ENCODE data around the gene GDPD5.
A peak's percentile ranks its signal among the peaks of the same experiment; 100 is the strongest.

The GDPD5 gene

DNA sequence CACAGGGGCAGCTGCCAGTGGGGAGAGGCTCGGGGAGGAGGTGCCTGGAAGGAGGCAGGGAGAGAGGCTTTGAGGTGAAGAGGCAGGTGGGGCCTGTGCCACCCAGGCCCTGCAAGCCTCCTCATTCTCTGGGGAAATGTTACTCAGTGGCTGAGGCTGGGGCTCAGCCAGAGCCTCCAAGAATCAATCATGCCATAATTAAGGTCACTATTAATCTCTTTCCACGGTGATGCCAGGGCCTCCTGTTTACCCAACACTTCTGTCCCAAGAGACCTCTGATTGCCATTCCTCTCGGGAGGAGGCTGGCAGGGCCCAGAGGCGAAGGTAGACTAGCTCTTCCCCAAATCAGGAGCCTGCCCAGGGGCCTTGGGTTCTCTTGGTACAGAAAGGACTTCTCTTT is 38.4 kb downstream of the GDPD5 start:
- no peak for DNase-seq

GRCh38 chr11:75485742-75486141 is 40.0 kb downstream of the GDPD5 start:
- DNase-seq: no peak

DNA sequence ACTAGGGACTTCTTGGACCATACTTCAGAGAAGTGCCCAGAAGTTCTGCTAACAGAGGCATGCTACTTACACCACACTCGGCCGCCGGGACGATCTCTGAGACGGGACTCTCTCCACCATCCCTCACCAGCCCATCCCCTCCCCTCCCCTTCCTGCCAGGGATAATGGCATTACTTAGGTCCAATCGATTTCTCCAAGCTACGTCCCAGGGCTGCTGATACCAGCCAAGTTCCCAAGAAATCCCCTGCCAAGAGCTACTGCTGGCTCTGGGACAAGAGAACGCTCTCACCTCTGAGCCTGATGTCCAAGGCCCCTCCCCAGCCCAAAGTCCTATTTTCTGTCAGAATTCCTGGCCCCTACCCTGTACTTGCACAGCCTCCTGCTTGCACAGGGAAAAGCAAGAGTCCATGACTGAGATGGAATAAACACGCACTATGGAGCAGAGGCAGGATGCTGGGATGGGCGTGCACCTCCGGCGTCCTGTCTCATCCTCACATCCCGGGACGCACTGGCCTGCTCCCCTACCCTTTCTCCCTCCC is 42.7 kb downstream of the GDPD5 start:
- DNase-seq: no peak

DNA sequence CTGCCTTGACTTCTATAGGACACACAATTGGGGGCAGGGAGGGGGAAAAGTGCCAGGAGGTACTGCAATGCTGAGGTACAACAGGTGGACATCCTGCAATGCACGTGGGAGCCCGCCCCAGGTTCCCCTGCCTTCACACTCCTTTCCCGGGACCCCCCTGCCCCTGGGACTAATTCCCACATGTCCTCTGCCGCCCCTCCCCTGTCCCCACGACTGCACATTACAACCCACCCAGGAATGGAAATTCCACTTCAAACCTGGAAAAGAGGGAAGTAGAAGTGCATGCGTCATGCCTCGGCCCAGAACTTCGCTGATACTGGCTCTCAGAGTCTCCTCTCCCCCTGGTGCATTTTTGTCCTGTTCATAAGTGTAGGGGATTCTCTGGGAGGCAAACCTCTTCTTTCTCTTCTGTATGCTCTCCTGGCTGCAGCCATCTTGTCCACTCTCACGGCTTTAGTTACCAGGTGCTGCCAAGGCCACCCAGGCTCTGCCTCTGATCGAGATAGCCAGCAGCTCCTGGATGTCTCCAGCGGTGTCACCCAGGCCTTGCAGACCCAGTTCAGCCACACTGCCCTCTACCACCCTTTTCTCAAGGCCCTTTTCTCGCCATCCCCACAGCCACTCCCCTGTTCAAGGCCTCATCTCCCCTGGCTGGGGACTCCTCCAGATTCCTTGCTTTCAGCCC is 43.7 kb downstream of the GDPD5 start:
- DNase-seq: no peak

DNA sequence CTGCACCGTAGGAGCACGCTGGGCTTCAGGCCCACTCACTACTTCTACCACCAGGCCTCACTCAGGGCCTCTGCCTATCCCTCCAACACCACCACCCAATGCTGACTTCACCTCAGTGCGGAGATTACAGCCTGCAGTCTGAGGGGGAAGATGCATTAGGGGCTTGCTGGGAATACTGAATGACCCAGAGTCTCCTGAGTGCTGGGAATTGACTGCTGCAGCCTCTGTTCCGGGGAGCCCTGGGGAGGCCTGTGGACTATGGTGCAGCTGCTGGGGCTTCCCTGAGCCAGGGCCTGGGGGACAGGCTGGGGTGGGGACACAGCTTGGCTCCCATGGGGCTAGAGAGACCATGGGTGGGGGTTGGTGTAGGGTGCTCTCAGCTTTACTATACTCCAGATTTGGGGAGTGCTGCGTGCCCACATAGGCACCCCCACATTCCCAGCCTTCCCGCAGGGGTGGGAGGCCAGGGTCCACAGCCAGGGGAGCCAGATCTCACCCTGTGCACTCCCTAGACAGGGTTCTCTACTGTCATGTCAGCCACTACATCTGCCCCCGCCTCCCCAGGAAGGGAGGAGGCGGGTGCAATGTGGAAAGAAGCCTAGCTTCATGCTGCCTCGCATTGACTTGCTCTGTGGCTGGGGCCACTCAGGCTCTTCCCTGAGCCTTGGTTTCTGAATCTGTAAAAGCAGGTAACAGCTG is 44.4 kb downstream of the GDPD5 start:
- no peak for DNase-seq

- no peak for DNase-seq
These were observed 45.3 kb downstream of the GDPD5 start for GRCh38 chr11:75480185-75481175.

GRCh38 chr11:75479597-75480145 is 46.1 kb downstream of the GDPD5 start:
- DNase-seq: no peak

DNA sequence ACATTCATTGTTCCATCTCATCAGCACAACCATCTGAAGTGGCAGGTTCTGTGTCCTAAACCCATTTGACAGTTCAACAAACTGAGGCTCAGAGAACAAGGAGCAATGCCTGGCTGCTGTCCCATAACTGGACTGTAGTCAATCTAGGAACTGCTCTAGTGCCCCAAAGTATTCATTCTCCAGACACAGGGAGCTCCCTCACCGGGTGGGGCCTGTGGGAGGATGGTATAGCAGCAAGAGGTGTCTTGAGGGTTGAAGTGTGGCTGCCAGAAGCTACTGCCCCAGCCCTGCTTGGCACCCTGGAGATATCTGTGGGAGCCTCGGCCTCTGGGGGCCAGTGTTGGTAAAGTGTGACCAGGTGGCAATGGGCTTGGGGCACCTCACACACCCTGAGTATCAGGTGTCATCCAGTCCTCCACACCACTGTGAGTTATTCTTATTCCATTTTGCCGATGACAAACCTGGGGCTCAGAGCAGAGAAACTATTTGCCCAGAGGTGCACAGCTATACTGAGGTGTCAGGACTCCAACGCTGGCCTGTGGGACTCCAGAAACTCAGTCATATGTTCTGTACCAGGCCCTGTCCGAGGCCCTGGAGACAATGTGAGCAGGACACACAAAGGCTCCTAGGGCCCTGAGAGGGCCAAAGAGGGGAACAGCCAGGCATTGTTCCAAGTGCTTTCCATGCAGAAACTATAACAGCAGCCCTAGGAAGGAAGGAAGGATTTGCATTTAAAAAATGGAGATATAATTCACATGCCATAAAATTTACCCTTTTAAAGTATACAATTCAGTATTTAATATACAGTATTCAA is 46.8 kb downstream of the GDPD5 start:
- DNase-seq: no peak

- no peak for DNase-seq
These were observed 48.2 kb downstream of the GDPD5 start for GRCh38 chr11:75477614-75477935.

- no peak for DNase-seq
These were observed 48.8 kb downstream of the GDPD5 start for GRCh38 chr11:75476739-75477613.

DNA sequence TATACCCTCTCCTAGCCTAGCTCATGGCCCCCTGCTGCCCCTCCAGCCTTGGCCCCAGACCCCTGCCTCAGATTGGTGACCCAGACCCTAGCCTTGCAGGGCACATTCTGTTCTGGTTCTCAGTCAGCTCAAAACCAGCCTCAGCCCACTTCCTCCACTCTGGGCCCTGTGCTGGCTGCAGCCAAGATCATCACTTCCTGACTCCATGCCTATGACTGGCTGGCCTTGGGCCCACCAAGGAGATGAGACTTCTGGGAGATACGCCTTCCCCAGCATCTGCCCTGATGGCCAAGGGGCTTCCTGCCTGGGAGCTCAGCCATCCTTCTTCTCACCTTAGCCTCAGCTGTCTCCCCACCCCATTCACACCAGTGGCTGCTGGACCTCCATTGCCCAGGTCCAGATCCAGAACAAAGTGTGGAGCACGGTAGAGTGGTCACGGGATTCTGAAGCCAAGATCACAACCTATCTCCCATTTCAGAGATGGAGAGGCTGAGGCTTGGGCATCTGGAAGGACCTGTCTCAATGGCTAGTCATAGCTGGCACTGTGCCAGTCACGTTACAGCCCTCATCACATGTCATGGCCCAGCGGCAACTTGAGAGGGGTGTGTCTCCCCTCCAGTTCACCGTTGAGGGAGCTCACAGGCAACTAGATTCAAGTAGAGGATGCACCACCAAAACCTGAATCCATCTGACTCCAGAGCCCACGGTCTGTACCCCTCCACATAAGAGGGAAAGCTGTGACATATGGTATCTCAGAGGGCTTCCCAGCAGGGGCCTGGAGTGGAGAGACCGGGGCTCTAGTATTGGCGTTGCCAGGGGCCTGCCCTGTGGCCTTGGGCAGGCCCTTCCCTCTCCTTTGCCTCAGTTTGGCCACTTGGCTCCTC is 49.7 kb downstream of the GDPD5 start:
- DNase-seq: peak; percentile 71

- DNase-seq: peak; percentile 67
These were observed 50.6 kb downstream of the GDPD5 start for GRCh38 chr11:75474878-75475766.

GRCh38 chr11:75474240-75474639 is 51.5 kb downstream of the GDPD5 start:
- no peak for DNase-seq

DNA sequence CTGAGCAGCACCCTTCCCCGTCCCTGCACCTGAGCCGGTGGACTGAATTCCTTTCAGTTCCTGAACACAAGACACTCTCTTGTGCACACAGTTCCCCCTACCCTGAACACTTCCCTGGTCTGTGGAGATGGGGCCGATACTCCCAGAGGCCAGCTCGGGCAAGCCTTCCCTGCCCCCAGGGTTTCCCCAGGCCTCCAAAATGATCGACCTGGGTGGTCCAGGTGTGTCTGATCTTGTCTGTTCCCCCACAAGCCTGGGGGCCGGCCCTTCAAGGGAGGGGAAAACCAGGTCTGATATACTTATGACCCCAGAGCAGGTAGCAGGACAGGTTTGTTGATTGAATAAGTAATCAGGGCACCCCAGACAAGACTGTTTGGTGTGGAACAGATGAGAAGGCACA is 52.1 kb downstream of the GDPD5 start:
- DNase-seq: no peak

DNA sequence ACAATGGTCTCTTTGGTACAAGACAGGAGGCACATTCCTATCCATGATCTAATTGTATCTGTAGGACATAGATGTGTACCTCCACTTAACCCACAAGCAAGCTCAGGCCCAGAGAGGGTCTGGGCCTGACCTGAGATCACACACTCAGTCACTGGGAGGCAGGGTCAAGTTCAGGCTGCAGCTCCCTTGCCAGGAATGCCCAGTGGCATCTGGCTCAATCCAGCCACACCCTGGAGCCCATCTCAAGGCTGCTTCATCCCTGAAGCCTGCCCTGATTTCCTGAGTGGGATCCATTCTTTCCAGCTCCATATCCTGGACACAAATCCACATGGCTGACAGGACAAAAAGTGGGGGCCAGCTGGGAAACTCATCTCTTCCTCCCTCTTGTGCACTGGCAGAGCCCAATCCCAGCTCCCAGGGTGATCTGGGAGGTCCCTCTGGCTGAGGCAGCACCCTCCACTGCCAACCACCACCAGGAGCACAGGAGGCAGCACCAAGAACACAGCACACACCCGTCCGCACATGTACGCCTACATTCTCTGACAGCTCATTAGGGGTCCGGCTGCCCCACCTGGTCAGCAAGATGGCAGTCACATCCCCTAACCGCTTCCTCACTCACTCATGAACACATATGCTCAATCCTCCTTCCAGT is 53.5 kb downstream of the GDPD5 start:
- no peak for DNase-seq

DNA sequence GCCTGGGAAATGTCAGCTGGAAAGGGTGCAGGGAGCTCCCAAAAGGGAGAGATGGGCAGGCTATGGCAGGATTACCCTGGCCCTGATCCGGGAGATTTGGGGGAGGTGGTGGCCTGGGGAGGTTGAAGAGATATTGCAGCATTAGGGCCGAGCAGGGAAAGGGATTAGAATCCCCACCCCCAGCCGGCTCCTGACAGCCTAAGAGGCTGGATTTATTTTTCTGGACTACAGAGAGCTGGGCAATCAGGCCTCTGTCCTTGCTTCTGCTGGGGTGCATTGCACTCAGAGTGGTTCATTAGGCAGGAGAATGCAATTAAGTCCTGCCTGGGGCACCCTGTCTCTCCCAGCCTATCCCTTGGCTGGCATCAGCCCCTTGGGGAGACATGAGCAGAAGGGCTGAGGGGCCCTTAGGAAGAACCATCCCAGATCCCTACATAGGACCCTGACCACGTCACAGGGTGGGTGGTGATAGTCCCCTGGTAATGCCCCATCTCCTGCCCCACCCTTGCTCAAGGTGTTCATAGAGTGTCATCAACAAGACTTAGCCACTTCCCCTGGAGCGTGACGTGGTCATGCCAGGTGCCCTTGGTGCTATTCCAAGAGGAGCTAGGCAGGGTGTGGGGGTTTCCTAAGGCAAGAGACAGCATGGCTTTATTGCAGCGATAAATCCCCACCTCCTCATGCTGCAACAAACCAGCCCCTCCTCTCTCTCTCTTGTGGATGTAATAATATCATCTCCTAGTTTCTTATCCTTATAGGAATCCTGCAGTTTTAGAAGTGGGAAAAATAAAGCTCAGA is 54.4 kb downstream of the GDPD5 start:
- DNase-seq: no peak

- DNase-seq: no peak
These were observed 55.2 kb downstream of the GDPD5 start for GRCh38 chr11:75470476-75471080.
